GM18502 (cell line): Measurements from ENCODE around the gene DYNC1I2.

ENCODE experiments used
- ATAC-seq: cut with Tn5 transposase; IDR thresholded peaks from one replicate; pipeline ENCODE4 v1.9.1; 2021; ENCODE audit warnings: mild to moderate bottlenecking; ENCODE audit not compliant: unreplicated experiment, poor library complexity

Gene DYNC1I2

DNA sequence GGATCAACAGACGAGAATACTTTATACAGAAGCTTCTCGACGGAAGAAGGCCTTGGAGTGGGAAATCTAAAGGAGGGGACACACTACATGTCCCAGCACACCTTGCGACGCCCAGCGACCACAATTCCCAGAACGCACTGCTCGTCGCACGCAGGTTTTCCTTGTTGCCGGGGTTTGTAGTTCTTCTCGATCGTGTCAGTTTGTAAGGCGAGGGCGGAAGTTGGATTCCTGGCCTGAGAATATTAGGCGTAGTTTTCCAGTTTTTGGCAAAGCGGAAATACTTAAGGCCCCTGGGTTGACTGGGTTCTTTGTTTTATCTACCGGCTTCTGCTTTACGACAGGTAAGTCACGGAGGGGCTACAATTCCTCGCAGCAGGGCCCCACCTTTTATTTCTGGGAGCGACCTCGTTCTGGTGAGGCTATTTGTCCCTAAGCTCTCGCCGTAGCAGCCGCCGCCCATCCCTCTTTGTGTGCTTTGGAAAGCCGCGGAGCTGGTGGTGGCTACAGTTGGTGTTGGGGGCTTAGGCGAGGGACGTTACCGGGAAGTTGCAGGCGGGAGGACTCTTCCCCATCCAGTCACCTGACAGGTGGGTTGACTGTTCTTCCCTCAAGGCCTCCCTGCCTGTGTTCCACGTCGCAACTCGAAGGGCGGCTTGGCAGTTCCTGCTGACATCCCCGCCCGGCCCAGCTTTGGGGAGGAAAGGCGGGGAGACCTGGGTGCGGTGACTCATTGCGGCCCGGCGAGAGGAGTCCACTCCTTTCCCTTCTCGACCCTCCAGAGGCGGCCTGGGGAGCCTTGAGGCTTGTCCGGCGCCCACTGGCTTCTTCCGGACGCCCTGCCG lies at the start of gene DYNC1I2:
TSS of gene DYNC1I2 (plus strand) at position 183 of the 842 bp plus-strand sequence. CDS start 2,687 bp downstream, outside the sequence.
- ATAC-seq, result peak; percentile 92

DNA sequence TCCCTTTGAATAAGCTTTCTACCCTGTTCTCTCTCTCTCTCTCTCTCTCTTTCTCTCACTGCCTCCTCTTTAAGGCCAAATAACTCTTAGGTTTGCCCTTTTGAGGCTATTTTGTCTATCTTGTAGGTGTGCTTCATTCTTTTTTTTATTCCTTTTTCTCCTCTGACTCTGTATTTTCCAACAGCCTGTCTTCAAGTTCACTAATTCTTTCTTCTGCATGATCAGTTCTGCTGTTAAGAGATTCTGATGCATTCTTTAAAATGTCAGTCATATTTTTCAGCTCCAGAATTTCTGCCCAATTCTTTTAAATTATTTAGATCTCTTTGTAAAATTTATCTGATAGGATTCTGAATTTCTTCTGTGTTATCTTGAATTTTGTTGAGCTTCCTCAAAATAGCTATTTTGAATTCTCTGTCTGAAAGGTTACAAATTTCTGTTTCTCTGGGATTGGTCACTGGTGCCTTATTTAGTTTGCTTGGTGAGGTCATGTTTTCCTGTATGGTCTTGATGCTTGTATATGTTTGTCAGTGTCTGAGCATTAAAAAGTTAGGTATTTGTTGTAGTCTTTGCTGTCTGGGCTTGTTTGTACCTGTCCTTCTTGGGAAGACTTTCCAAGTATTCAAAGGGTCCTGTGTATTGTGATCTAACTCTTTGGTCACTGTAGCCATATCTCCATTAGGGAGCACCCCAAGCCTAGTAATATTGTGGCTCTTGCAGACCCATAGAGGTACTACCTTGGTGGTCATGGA lies 35.4 kb upstream of the DYNC1I2 start:
- no peak for ATAC-seq

DNA sequence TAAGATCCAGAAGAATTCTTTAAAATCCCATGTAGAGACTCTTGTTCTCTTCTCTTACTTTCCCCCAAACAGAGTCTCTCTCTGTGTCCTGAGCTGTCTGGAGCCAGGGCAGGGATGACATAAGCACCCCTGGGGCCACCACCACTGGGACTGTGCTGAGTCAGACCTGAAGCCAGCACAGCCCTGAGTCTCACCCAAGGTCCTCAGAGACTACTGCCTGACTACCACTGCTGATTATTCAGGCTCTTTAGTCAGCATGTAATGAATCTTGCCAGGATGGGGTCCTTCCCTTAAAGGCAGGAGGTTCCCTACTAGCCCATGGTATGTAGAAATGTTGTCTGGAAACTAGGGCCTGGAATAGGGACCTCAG lies 34.9 kb upstream of the DYNC1I2 start:
- ATAC-seq, result peak; percentile 86

DNA sequence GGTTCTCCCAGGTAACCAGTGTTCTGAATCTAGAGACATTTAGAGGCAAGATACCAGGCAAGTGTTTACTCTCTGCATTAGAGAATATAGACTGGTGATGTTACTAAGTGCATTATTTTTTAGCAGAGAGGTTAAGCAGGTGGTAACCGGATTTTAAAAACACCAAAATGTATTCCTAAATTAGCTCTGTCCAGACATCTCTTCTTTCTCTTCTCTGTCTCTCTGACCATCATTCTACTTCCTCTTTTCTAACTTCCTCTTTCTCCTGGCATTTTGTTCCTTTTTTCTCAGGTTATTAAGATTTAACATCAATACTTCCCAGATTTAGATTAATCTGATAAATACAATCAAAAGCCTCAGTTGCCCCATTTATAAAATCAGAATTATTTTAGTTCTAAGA lies 31.7 kb upstream of the DYNC1I2 start:
- ATAC-seq, result peak; percentile 69

DNA sequence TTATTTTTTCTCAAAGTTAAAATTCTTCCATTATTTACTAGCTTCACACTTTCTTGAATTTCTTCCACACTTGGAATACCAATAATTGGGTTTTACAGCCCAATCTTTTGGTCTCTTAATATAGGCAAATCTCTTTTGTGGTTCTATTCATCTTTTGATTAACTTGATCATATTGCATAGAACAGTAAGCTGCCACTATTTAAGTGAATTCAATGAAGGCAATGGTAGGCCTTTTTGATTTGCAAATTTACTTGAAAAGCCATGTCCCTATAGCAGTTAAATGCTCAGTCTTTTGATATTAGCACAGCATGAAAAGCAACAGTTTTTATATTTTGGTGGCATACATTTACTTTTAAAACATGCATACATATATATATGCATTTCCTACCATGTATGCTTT lies 20.2 kb upstream of the DYNC1I2 start:
- ATAC-seq, result no peak

DNA sequence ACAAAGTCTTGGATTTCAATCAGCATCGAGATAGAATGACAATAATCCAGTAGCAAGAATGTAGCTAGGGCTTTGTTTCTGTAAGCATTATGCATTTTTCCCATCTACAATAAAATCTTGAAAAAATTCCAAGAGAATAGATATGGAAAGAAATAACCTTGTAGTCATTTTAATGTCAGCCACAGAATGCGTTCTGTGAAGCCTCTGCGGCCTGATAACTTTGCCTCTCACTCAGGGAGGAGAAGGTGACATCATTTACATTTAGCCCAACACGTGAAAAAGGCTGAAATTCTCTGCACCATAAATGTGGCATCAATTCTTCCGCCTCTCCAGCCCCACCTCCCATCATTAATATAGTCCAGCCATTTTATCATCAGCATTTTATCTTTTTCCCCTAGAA lies 19.1 kb upstream of the DYNC1I2 start:
- no peak for ATAC-seq

DNA sequence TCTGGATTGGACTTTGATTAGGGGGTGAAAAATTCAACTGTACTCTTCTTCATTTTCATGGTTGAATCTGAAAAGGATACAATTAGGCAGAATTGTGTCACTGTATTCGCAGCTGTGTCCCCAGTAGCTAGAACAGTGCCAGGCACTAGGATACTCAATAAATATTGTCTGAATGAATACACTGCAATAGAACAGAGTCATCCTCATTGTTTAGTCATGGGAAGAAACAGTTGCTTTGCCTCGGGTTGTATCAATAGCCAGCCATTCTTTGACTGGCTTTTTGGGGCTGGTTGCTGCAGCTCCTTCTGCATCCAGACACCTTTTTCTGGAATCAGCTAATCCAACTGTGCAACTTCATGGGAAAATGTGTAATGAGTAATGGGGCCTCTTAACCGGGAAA lies 18.1 kb upstream of the DYNC1I2 start:
- no peak for ATAC-seq

DNA sequence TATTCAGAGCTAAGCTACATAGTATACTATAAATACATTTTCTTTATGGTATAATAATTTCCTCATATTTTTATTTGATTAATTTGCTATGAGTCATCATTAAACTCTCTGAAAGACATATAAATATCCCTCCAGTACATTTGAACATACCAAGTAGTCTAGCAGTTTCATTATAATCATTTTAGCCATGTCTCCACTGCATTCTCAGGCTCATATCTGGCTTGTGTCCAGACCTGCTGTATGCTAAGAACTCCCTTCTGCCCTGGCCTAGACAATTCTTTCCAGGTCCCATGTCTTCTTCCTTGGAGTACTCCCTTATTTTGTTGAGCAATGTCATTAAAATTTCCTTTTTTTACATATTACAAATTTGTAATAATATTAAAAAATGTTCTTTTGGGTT lies 16.6 kb upstream of the DYNC1I2 start:
- no peak for ATAC-seq

DNA sequence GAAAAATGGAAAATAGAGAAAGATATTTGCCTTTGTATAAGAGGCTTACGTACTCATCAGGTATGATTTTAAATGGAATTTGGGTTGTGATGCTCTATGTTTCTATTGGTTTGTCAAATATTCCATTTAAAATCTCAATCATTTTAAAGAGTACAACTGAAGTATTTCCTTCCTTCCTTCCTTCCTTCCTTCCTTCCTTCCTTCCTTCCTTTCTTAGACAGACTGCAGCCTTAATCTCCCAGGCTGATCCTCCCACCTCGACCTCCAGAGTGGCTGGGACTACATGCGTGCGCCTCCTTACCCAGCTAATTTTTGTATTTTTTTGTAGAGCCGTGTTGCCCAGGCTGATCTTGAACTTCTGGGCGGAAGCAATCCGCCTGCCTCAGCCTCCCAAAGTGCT lies 15.4 kb upstream of the DYNC1I2 start:
- no peak for ATAC-seq

DNA sequence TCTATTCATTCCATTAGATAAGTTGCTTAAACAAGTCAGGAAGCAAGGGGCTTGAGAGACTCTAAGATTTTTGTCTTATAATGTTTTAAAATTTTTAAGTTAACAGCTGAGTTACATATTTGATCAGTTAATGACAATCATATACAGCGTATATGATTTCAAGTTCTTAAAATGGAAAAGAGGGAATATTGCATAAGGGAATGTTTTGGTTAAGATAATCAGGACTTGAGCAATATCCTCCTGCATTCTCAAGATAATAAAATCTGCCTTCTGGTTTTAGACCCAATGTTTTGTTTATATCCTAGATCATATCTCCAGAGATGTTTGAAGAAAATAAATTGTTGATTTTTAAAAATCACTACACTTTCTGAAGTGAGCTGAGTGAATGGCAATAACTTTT lies 13.4 kb upstream of the DYNC1I2 start:
- no peak for ATAC-seq

DNA sequence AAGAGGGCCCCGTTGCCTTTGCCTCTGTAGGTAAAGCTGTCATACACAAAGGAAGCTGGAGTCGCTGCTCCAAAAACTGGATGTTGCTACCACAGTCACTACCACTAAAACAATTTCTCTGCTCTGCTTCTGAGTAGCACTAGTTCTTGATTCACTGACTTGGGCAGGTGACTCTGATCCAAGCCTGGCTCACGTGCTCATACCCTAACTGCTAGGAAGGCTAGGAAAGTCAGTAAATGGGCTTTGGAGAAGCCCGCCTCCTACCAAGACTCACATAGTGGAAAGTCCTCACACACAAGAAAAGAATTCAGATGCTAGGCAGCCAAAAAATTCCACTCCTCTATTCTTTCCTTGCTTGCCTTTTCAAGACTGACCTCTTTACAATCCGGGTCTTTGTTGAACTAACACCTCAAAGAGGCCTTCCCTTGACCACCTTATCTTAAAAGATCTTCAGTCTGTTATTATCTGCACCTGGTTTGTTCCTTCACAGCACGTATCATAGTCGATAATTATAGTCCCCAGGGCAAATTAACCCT lies 11.4 kb upstream of the DYNC1I2 start:
- no peak for ATAC-seq

DNA sequence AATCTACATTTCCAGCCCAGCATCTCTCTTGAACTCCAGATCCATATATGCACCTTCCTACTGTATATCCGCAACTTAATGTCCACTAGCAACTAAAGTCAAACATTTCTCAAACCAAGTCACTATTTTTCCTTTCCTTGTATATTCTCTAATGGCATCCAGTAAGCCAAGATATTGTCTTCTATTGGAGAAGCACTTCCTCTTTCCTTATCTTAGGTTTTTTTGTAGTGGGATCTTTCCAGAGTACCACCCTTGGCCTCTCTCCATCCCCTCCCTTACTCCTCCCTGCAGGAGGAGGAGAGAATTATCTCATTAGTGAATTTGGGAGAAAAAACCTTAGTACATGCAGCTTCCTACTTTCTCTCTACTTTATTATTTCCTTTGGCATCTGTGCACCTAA lies 8.7 kb upstream of the DYNC1I2 start:
- no peak for ATAC-seq

DNA sequence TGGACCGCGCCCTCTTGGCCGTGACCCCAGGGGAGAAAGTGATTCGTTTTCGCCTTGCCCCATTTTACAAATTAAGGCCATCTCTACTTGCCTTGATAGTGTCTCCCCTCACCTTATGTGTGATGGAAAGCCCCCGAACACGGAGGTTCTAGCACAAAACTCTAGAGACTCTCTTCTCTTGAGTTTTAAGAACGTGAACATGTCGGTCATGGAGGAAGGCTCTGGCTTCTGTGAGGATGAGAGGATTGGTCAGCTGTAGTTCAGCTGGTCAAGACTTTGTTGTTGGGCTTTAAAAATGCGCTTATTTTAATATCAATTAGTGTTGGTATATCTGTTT lies 828 bp downstream of the DYNC1I2 start:
- ATAC-seq, result peak; percentile 6

DNA sequence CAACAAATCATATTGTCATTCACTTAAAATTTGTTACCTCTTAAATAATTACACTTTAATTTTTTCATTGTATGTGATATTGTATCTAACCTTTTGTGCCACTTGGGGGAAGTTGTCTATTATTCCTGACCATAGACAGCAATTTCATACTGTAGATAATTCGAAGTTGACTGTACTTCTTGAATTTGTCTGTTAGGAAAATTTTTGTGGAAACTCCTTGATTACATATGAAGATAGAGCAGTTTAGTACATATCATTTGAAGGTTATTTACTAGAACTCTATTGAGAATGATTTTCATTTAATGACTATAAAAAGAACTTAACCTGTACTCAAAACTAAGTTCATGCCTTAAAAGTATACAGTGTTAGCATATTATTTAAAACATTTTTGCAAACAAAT lies 5.1 kb downstream of the DYNC1I2 start:
- no peak for ATAC-seq

DNA sequence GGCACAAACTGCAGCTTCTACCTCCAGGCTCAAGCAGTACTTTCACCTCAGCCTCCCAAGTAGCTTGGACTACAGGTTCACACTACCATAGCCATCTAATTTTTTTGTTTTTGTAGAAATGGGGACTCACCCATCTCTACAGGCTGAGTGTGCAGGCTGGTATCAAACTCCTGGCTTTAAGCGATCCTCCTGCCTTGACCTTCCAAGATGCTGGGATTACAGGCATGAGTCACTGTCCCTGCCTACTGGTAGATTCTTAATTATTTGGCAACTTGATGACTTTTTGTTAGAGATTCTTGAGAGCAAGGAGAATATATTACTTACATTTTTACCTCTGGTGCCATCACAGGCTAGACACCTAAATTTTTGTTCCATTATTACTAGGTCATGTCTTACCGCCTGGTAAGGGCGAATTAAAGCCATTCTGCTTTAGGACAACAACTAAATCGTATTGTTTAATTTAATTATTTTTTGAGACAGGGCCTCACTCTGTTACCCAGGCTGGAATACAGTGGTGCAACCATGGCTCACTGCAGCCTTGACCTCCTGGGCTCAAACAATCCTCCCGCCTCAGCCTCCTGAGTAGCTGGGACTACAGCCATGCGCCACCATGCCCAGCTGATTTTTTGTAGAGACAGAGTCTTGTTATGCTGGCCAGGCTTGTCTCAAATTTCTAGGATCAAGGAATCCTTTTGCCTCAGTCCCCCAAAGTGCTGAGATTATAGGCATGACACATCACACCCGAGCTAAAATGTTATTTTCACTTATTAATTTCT lies 15.7 kb downstream of the DYNC1I2 start:
- ATAC-seq, result no peak

DNA sequence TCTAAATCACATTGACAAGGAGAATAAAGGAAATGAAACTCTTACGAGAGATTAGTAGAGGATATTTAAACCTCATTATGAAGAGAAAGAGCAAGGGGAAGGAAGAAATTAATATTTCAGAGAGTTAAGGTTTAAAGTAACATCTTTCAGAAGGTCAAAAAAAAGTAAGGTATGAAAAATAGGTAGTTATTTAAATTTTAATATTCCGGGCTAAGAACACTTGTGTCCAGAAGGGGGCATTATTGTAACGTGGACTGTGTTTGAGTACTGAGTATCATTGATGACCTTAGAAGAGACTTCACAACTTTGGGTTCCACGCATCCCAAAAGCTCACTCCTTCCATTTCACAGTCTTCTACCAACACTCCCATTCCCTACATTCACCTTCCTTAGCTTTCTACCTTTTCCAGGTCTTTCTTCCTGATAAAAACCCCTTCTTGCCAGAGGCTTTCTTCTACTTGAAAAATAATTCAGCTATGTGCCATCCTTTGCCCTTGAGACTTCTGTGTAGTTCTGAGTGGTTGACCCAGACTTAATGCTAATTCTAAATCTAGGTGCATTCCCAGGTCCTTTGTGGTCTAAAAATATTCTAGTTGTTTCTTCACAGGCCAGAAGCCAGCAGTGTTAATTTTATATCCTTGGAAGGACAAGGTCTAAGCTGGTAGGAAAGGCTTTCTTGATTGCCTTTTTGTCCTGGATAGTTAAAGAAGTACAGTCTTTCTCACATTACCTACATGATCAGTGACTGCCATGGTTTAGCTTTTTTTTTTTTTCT lies 16.5 kb downstream of the DYNC1I2 start:
- ATAC-seq, result no peak

DNA sequence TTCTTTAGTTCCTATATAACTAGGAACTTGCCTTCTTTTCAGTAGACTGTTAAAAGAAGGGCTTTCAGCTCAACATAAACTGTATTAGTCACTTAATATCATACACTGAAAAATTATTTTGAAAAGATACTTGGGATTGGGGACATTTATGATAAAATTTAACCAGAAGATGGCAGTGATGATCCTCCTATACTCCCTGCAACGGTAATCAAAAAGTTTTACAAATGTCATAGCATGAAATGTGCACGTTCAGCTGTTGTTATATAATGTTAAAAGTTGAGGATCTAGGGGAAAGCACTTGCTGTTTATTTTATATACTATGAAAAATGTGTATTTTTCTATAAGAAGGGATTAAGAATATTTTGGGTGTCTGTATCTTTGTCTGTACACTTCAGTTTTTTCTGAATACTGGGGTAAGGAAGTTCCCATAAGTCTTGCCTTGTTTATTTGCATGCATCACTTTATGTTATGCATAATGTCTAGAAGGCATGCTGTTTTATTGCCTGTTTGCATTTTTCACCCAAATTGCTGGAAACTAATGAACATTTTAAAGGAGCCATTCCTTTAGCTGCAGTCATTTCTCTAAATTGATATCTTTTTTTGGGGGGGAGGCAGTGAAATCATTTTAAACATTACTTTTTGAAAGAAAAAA lies 19.0 kb downstream of the DYNC1I2 start:
- no peak for ATAC-seq

DNA sequence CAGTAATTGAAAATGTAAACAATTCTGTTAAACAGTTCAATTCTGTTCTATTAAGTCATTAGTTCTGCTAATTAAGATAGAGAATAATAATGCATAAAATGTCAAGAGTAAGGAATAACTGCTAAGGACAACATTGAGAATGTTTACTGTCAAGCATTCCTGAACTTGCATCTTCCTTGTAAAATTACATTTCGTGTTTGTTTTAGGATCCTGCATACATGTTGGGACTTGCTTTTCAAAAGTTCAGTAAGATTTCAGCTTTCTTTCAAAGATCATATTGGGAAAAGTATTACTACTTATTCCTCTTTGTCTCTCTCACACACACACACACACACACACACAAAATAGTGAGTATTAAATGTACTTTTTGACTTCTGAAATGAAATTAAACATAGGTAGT lies 20.5 kb downstream of the DYNC1I2 start:
- ATAC-seq, result no peak

DNA sequence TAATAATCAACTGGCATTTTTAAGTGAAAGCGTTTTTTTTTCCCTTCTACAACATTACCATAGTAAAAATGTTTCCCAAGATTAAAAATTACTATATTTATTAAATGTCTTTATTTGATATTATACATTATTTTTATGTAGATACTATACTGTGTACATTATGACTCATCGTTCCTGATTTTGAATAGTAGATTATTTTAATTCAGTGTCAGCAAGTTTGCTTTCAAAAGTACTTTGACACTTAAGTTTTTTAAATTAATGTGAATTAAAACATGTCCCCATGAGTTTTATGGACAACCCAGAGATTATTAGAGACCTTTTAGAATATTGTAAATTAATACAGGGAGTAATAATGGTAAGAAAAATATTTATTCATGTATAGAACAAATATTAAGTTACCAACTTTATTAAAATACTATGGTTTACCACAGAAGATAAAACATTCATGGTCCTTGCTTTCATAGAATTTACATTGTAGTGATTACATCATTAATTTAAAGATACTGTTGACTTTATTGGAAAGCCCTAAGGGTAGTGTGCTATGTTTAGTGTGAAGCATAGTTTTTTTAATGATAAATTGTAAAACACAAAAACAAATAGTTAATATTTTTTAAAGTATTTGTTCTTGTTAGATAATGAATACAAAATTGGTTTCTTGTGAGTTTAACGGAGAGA lies 21.9 kb downstream of the DYNC1I2 start:
- no peak for ATAC-seq
